ENCODE data around the gene ZBTB20.
"Not testable (repeated sequence)": the region's sequence is repeated elsewhere in the genome, so short reads cannot be mapped to it uniquely, and the experiment has no call there.

ZBTB20 gene

GRCh38 chr3:114824014-114824413, 323.1 kb downstream of the ZBTB20 start:
- no peak for DNase-seq

GRCh38 chr3:114823061-114823460, 324.0 kb downstream of the ZBTB20 start:
- DNase-seq, result no peak

- no peak for DNase-seq
Observed at GRCh38 chr3:114816052-114816451, 331.0 kb downstream of the ZBTB20 start.

GRCh38 chr3:114812541-114813238, 334.4 kb downstream of the ZBTB20 start:
- not testable (repeated sequence) for DNase-seq

- no peak for DNase-seq
Observed at GRCh38 chr3:114809668-114810413, 337.2 kb downstream of the ZBTB20 start.

- no peak for DNase-seq
Observed at GRCh38 chr3:114804099-114804498, 343.0 kb downstream of the ZBTB20 start.

- no peak for DNase-seq
Observed at GRCh38 chr3:114803042-114803695, 343.9 kb downstream of the ZBTB20 start.

GRCh38 chr3:114800272-114801031, 346.6 kb downstream of the ZBTB20 start:
- no peak for DNase-seq

- DNase-seq, result peak; percentile 17
Observed at GRCh38 chr3:114799816-114800215, 347.3 kb downstream of the ZBTB20 start.

GRCh38 chr3:114796796-114797195, 350.3 kb downstream of the ZBTB20 start:
- DNase-seq, result no peak

GRCh38 chr3:114794894-114795630, 352.0 kb downstream of the ZBTB20 start:
- DNase-seq, result no peak

- DNase-seq, result no peak
Observed at GRCh38 chr3:114792159-114792918, 354.7 kb downstream of the ZBTB20 start.

- no peak for DNase-seq
Observed at GRCh38 chr3:114790752-114791151, 356.3 kb downstream of the ZBTB20 start.

- no peak for DNase-seq
Observed at GRCh38 chr3:114789803-114790202, 357.3 kb downstream of the ZBTB20 start.

- DNase-seq, result no peak
Observed at GRCh38 chr3:114775395-114775794, 371.7 kb downstream of the ZBTB20 start.

GRCh38 chr3:114770874-114771273, 376.2 kb downstream of the ZBTB20 start:
- DNase-seq, result no peak

- DNase-seq, result no peak
Observed at GRCh38 chr3:114764056-114764492, 383.0 kb downstream of the ZBTB20 start.

GRCh38 chr3:114762144-114762543, 384.9 kb downstream of the ZBTB20 start:
- no peak for DNase-seq

GRCh38 chr3:114760679-114761078, 386.4 kb downstream of the ZBTB20 start:
- DNase-seq, result no peak

- no peak for DNase-seq
Observed at GRCh38 chr3:114758831-114759699, 388.0 kb downstream of the ZBTB20 start.

Data from DMS79 treated with DMSO at 0.1 percent for 48 hours (cell line).